ENCODE results near the gene CNOT1.

The CNOT1 gene

DNA sequence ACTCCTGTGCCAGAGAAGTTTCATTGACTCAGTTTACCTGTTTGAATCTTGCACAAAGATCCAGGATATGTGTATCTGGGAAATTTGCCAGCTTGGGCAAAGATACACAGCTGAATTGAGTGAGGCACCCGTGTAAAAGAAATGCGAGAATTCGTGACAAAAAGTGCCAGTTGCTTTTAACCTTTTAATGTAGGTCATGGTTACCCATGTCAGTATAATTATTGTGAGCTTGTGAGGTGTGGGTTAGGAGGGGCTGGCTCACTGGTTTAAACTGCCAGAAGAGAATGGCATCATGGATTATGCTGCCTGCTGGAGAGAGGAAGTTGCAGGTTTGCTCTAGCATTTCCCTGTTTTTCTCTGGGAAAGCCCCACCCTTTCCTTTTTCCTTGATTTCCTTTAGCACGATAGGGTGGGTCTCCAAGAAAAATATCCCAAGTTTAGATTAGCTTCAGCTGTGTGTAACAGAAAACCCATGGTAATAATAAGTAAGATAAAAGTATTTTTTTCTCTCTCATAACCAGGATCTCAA is 154.5 kb downstream of the CNOT1 start:
- no peak for DNase-seq

DNA sequence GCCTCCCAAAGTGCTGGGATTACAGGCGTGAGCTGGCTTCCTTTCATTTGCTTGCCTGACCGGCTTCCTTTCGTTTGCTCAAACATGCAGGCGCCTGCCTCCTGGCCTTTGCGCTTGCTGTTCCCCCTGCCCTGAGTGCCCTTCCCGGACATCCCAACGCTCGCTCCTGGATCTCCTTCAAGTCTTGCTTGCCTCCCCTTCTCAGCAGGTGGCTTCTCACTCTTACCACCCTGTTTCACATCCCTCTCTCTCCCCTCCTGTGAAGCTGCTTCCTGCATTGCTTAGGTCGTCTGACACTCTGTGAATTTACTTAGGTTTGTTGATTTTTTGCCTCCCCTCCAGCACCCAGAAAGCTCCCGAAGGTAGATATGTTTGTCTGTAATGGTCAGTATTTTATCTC is 155.3 kb downstream of the CNOT1 start:
- DNase-seq, result no peak

DNA sequence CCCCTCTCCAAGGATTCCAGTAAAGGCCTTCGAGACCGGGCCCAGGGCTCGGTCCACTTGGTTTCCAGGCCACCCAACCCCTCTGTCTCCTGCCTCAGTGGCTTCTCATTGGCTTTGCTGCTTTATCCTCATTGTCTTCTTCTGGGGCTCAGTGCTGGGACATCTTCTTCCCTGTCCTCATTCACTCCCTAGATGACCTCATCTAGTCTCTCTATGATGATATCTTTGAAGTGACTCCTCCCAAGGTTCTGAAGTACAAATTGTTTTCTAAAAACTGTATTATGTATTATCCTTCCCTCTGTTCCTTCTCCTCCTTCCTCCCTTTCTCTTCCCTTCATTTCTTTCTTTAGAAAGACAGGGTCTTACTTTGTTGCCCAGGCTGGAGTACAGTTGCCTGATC is 156.8 kb downstream of the CNOT1 start:
- DNase-seq, result no peak

DNA sequence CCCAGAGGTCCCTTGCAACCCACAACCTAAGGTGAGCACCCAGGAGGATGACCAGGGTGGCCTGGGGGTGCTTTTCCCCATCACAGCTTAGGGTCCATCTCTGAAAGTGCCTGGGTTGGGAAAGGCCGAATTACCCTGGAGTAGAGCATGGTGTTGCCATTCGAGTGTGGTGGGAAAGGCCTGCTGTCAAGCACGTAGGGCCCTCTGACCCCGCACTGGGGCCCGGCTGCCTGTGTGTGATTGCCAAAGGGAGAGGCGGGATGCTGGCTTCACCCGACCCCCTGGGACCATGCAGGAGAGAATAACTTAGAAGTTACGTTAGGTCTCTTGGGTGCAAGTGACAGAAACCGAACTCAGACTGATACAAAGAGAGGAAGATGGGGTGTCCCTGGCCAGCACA is 157.4 kb downstream of the CNOT1 start:
- DNase-seq, result no peak

DNA sequence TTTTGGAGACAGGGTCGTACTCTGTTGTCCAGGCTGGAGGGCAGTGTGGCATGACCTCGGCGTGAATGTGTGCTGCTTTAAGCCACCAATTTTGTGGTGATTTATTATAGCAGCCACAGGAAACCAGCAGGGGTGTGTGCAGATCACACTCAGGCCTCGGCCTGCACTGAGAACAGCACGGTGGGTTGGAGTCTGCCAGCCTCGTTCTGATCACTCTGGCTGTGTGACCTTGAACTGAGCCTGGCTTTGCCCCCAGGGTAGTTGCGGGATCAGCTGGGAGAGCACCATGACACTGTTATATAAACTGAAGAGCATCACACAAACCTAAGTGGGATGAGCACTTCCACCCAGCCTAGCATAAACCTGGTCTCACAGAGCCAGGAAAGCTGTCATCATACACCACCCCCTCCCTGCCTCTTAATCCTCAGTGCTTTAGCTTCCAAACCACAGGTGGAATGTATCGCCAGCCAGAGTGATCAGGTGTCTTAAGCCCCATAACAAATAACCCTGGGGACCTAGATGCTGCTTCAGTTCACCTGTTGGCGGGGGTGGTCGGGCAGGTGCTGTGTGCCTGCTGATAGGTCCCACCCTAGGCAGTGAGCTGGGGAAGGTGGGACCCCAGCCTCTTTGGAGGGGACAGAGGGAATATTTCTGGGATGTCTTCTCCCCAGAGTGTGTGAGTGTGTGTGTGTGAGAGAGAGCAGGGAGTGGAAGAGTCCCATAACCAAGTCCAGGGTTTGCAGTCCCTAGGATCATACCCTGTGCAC is 158.2 kb downstream of the CNOT1 start:
- no peak for DNase-seq

Data from activated CD4-positive, alpha-beta T cell treated with anti-CD3 and anti-CD28 coated beads, Interleukin-2, Interleukin-6, amounts not matched to agents 100 ng/mL and 50 ng/mL, durations not matched to agents 16 hours and 8 hours (primary cell).